Ascending aorta (tissue), 2 donors: Measurements from ENCODE around the gene FAM3A. TPM values are rescaled to one million over a fixed set of nuclear protein-coding genes. Genes with fewer than 3 reads are reported as not detected.
A peak's percentile ranks its signal among the peaks of the same experiment; 100 is the strongest.

Experiments
- DNase-seq, 2 donors: peaks; one replicate each; pipeline ENCODE4 v3.0.0-alpha.2; 2019; ENCODE audit warnings: low spot score in 2 of 2
- H3K27ac ChIP-seq, 2 donors: fragments of 200-600 bp; sonication (generic); one replicate each; pipeline ENCODE4 v1.5.1; 2016 to 2017; ENCODE audit warnings: mild to moderate bottlenecking in 1 of 2
- H3K27me3 ChIP-seq: fragments of 200-600 bp; sonication (generic); one replicate; pipeline ENCODE4 v1.5.1; 2017
- H3K36me3 ChIP-seq, 2 donors: fragments of 200-600 bp; sonication (generic); one replicate each; pipeline ENCODE4 v1.5.1; 2016
- H3K4me1 ChIP-seq, 2 donors: fragments of 200-600 bp; sonication (generic); one replicate each; pipeline ENCODE4 v1.5.1; 2016 to 2017; ENCODE audit warnings: mild to moderate bottlenecking in 1 of 2
- H3K4me3 ChIP-seq, 2 donors: fragments of 200-600 bp; sonication (generic); one replicate each; pipeline ENCODE4 v1.5.1; 2016 to 2017; ENCODE audit warnings: mild to moderate bottlenecking in 1 of 2
- H3K9me3 ChIP-seq, 2 donors: fragments of 200-600 bp; sonication (generic); one replicate each; pipeline ENCODE4 v1.5.1; 2016
- intact Hi-C: fragments of 100-400 bp; cut with DNase I; formaldehyde crosslinking; loops from one replicate; pipeline ENCODE4 v1.15.1; 2023
- total RNA-seq: library from RNA; depleted of rRNA; stranded (reverse); fragments of >200 nt; gene quantifications from one replicate; pipeline ENCODE4 v1.1.0, GENCODE V29; 2016
- TF ChIP-seq, protein P1 (sequence below), 3 experiments: fragments of 200-600 bp in 2 of 3; fragments of 450-650 bp in 1 of 3; sonication (generic) in 2 of 3; IDR thresholded peaks; one replicate each; pipeline ENCODE4 v1.5.1; 2016 to 2019; ENCODE audit warnings: antibody characterized with exemption in 3 of 3, mild to moderate bottlenecking in 1 of 3, moderate library complexity in 1 of 3

Gene FAM3A
- total RNA-seq, 1 donor from 2014 or later: 69.9 TPM

- peak overlapping the region in 1 of 2 donors; percentile 89 for H3K4me3 ChIP-seq
- H3K27ac ChIP-seq: peak overlapping the region; percentile 18 to 82
- TF ChIP-seq, protein P1, sequence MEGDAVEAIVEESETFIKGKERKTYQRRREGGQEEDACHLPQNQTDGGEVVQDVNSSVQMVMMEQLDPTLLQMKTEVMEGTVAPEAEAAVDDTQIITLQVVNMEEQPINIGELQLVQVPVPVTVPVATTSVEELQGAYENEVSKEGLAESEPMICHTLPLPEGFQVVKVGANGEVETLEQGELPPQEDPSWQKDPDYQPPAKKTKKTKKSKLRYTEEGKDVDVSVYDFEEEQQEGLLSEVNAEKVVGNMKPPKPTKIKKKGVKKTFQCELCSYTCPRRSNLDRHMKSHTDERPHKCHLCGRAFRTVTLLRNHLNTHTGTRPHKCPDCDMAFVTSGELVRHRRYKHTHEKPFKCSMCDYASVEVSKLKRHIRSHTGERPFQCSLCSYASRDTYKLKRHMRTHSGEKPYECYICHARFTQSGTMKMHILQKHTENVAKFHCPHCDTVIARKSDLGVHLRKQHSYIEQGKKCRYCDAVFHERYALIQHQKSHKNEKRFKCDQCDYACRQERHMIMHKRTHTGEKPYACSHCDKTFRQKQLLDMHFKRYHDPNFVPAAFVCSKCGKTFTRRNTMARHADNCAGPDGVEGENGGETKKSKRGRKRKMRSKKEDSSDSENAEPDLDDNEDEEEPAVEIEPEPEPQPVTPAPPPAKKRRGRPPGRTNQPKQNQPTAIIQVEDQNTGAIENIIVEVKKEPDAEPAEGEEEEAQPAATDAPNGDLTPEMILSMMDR (IDR thresholded peaks at IDR 0.05): no peak
These were observed 56.2 kb downstream of the FAM3A start for GRCh38 chrX:154459832-154460231.

GRCh38 chrX:154458954-154459778 is 56.9 kb downstream of the FAM3A start:
- intact Hi-C loops: no loop called here
- H3K4me3 ChIP-seq: peak overlapping the region; percentile 60 to 89
- H3K27ac ChIP-seq: peak overlapping the region; percentile 53 to 82
- H3K9me3 ChIP-seq: no peaks in the 10 kb centered on the region
- H3K27me3 ChIP-seq: no peaks in the 10 kb centered on the region
- H3K36me3 ChIP-seq: peaks cover 6 to 8% of the 10 kb centered on the region in 2 donors
- TF ChIP-seq, protein P1 (IDR thresholded peaks at IDR 0.05): no peak
- DNase-seq: no peak
- H3K4me1 ChIP-seq: no peaks in the 10 kb centered on the region

More at GRCh38 chrX:154459832-154460231, 56.2 kb downstream of the FAM3A start:
- intact Hi-C loops: no loop called here
- Histone ChIP-seq H3K9me3 (no peaks in the 10 kb centered on the region), H3K27me3 (no peaks in the 10 kb centered on the region), H3K36me3 (peaks cover 9 to 14% of the 10 kb centered on the region in 2 donors), H3K4me1 (no peaks in the 10 kb centered on the region)
- DNase-seq: no peak

DNA sequence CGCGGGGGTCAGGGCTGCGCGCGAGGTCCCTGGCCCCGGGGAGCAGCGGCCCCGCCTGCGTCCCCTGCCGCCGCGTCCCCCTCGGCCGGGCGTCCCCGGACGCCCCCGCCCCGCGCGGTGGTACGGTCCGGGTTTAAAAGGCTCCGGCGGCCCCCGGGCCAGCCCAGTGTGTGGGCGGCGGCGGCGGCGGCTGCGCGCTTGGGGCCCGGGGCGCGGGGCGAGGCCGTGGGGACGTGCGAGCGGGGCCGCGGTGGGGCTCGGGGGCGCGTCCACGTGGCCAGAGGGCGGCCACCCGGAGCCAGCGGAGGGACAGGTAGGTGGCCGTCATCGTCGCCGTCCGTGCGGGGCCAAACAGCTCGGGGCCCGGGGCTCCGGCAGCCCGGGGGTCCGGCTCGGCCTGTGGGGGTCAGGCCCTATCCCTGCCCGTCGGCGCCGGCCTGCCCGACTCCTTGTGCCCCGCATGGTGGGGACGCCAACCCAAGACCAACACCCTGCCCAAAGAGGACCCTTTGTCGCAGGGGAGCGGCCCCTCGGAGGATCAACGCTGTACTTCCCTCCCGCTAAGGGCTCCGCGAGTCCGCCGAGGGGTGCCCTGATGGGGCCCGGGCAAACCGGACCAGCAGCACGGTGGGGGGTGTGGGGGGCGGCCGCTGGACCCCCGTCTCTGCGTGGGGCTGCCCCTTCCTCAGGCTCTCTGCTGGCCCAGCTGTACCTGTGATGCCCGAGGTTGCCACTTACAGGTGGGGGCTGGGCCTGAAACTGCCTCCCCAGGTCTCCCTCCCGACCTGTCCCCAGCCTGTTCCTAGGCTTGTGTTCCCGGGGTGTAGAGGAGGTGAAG is 57.7 kb downstream of the FAM3A start, which contains the start of gene PLXNA3:
PLXNA3 (plus strand) TSS at position 166 of the 838 bp plus-strand sequence. CDS start 1,903 bp downstream, outside the sequence.
- intact Hi-C loops: no loop called here

DNA sequence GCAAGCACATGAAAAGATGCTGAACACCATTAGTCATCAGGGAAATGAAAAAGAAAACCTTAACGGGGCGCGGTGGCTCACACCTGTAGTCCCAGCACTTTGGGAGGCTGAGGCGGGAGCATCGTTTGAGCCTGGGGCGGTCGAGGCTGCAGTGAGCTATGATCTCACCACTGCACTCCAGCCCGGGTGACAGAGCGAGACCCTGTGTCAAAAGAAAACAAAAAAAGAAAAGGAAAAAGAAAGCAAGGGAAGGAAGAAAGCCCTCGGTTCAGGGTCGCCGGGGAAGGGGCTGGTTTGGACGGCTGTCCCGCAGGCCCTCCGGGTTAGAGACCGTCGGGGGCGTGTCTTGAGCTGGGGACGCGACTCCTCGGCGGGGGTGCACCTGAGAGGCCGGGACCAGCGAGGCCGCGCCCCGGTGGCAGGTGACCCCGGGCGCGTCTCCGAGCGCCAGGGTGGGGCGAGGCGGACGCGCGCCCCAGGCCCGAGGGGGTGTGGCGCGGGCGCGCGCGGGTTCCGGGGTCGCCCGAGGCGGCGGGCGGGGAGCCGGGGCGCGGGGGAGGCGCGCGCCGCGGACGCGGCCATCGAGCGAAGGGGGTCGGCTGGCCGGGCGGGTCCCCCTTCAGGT is 58.4 kb downstream of the FAM3A start:
- Histone ChIP-seq H3K4me1 (no peaks in the 10 kb centered on the region), H3K36me3 (no peaks in the 10 kb centered on the region), H3K4me3 (peak overlapping the region; percentile 60 to 89), H3K9me3 (no peaks in the 10 kb centered on the region), H3K27me3 (no peaks in the 10 kb centered on the region), H3K27ac (peak overlapping the region in 1 of 2 donors; percentile 82)
- TF ChIP-seq, protein P1 (IDR thresholded peaks at IDR 0.05): no peak
- no peak for DNase-seq
- intact Hi-C loops: no loop called here

More for the DNA sequence above, 57.7 kb downstream of the FAM3A start, which contains the start of gene PLXNA3:
- DNase-seq: no peak
- TF ChIP-seq, protein P1 (IDR thresholded peaks at IDR 0.05): no peak
- no peaks in the 10 kb centered on the region for H3K4me1 ChIP-seq
- H3K36me3 ChIP-seq: peaks cover 0 to under 1% of the 10 kb centered on the region in 2 donors
- H3K4me3 ChIP-seq: peak within 1 kb of the TSS; percentile 60 to 89
- H3K27ac ChIP-seq: peak within 1 kb of the TSS; percentile 53 to 82
- H3K27me3 ChIP-seq: no peaks in the 10 kb centered on the region
- no peaks in the 10 kb centered on the region for H3K9me3 ChIP-seq

Other genes with a start within 250 kb of the FAM3A start
- gene TEX28, start 221.1 kb downstream of the FAM3A start, total RNA-seq: not detected
- not detected for gene TKTL1, start 220.4 kb downstream of the FAM3A start, total RNA-seq
- 6,152 TPM for gene FLNA, start 141.6 kb downstream of the FAM3A start, total RNA-seq
- gene EMD, start 136.9 kb downstream of the FAM3A start, total RNA-seq: 86.3 TPM
- gene RPL10, start 117.9 kb downstream of the FAM3A start, total RNA-seq: 4,298 TPM
- 52.5 TPM for gene DNASE1L1, start 107.0 kb downstream of the FAM3A start, total RNA-seq
- gene TAFAZZIN, start 104.7 kb downstream of the FAM3A start, total RNA-seq: 33.4 TPM
- gene ATP6AP1, start 87.6 kb downstream of the FAM3A start, total RNA-seq: 52.6 TPM
- 67.4 TPM for gene GDI1, start 79.1 kb downstream of the FAM3A start, total RNA-seq
- 52.4 TPM for gene FAM50A, start 72.1 kb downstream of the FAM3A start, total RNA-seq
- 10.0 TPM for gene PLXNA3, start 58.0 kb downstream of the FAM3A start, total RNA-seq
- gene LAGE3, start 37.0 kb downstream of the FAM3A start, total RNA-seq: 52.0 TPM
- 127 TPM for gene UBL4A, start 29.6 kb downstream of the FAM3A start, total RNA-seq
- 66.2 TPM for gene SLC10A3, start 25.6 kb downstream of the FAM3A start, total RNA-seq
- gene G6PD, start 30.6 kb upstream of the FAM3A start, total RNA-seq: 89.7 TPM
- gene IKBKG, start 31.4 kb upstream of the FAM3A start, total RNA-seq: 37.5 TPM
- gene CTAG1A, start 68.9 kb upstream of the FAM3A start, total RNA-seq: not detected
- gene CTAG1B, start 103.0 kb upstream of the FAM3A start, total RNA-seq: not detected
- gene CTAG2, start 137.3 kb upstream of the FAM3A start, total RNA-seq: not detected
- 2.9 TPM for gene GAB3, start 234.8 kb upstream of the FAM3A start, total RNA-seq
- gene DKC1, start 246.6 kb upstream of the FAM3A start, total RNA-seq: 3.4 TPM